HepG2 (cell line): Measurements from ENCODE around the gene BRIP1.

Experiments
- ZBTB42 ChIP-seq: sonication (generic); formaldehyde crosslinking; IDR thresholded peaks from 2 replicates; pipeline ENCODE4 v1.5.0; 2020; ENCODE audit warnings: mild to moderate bottlenecking, missing genetic modification reagents
- TF ChIP-seq, protein P1 (sequence below): sonication (generic); formaldehyde crosslinking; IDR thresholded peaks from 2 replicates; pipeline ENCODE4 v1.5.0; 2020; ENCODE audit warnings: mild to moderate bottlenecking, missing genetic modification reagents

DNA sequence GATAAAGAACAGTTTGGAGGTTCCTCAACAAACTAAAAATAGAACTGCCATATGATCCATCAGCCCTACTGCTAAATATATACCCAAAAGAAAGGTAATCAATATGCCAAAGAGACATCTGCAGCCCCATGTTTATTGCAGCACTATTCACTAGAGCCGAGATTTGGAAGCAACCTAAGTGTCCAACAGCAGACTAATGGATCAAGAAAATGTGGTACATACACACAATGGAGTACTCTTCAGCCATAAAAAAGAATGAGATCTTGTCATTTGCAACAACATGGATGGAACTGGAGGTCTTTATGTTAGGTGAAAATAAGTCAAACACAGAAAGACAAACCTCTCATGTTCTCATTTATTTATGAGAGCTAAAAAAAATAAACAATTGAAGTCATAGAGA is 223.5 kb downstream of the BRIP1 start:
- no peak for TF ChIP-seq ZBTB42
- TF ChIP-seq, protein P1, sequence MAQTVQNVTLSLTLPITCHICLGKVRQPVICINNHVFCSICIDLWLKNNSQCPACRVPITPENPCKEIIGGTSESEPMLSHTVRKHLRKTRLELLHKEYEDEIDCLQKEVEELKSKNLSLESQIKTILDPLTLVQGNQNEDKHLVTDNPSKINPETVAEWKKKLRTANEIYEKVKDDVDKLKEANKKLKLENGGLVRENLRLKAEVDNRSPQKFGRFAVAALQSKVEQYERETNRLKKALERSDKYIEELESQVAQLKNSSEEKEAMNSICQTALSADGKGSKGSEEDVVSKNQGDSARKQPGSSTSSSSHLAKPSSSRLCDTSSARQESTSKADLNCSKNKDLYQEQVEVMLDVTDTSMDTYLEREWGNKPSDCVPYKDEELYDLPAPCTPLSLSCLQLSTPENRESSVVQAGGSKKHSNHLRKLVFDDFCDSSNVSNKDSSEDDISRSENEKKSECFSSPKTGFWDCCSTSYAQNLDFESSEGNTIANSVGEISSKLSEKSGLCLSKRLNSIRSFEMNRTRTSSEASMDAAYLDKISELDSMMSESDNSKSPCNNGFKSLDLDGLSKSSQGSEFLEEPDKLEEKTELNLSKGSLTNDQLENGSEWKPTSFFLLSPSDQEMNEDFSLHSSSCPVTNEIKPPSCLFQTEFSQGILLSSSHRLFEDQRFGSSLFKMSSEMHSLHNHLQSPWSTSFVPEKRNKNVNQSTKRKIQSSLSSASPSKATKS (CRISPR knock-in tag), result no peak
